ENCODE data around the gene TESK1.

The TESK1 gene

GRCh38 chr9:35649431-35650340 is 44.6 kb downstream of the TESK1 start:
- DNase-seq: no peak

DNA sequence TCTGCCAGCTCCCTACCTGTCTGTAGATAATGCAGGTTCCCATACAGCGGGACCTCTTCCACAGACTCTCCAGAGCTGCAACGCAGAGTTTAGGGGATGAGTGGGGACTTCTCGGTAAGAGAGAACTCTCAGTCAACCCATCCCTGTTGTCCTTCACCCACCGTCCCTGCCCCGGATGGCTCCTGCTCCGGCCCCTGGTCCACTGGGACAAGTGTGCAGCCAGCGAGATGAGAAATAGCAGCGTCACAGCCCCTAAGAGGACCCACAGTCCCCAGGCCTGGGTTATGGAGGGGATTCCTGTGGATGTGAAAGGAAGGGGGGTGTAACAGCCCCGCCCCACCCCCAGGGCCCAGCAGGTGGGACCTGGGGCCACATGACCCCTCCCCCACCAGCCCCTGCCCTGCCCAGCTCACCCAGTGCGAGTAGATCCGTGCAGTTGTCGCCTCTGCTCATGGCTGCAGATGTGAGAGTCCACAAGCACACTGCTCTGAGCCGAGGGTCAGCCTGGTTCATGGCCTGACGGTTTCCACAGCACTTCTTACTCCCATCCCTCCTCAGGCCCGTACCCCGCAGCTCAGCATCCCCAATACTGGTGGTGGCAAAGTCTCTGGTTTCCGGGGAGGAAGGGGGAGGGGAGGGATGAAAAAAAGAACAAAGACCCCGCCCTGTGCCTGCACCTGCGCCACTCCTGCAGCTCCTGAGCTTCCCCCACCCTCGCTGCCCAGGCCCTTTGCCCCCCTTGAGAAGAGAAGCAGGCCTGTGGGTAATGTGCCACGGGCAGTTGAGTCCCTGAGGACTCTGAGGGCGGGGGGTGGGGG is 45.5 kb downstream of the TESK1 start, which contains the start of gene SIT1:
Gene SIT1, minus strand, starts transcription at position 591 of the 818 bp plus-strand sequence. Its CDS starts 78 bp downstream, at position 513.
- DNase-seq: no peak

DNA sequence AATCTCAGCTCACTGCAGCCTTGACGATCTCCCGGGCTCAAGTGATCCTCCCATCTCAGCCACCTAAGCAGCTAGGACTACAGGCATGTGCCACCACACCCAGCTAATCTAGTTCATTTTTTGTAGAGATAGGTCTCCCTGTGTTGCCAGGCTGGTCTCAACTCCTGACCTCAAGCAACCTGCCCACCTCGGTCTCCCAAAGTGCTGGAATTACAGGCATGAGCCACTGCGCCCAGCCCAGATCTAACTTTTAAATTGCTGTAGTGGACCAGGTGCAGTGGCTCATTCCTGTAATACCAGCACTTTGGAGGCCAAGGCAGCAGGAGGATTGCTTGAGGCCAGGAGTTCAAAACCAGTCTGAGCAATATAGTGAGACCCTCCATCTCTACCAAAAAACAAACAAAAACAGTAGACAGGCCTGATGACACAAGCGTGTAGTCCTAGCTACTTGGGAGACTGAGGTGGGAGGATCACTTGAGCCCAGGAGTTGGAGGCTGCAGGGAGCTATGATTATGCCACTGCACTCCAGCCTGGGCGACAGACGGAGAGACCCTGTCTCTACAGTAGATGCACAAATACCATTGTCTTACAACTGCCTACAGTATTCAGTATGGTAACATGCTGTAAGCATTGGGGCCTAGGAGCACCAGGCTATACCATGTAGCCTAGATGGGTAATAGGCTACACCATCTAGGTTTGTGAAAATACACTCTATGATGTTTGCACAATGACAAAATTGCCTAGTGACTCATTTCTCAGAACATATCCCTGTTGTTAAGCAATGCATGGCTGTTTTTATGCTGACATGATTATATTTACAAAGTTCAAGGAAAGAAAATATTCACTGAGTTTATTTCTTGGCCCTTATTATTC is 47.1 kb downstream of the TESK1 start:
- DNase-seq: no peak

DNA sequence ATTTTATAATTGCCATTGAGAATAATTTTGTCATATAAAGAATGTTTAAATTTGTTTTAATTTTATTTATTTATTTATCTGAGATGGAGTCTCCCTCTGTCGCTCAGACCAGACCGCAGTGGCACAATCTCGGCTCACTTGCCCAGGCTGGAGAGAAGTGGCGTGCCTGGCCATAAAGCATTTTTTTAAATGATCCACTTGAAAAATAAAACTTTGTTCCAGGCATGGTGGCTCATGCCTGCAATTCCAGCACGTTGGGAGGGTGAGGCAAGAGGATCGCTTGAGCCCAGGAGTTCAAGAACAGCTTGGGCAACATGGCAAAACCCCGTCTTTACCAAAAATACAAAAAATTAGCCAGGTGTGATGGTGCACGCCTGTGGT is 47.8 kb downstream of the TESK1 start:
- DNase-seq: no peak

DNA sequence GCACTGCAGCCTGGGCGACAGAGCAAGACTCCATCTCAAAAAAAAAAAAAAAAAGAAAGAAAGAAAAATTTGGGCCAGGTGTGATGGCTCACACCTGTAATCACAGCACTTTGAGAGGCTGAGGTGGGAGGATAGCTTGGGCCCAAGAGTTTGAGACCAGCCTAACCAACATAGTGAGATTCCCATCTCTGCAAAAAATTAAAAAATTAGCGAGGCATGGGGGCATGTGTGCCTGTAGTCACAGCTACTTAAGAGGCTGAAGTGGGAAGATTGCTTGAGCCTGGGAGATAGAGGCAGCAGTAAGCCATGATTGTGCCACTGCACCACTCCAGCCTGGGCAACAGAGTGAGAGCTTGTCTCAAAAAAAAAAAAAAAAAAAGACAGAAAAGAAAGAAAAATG is 48.5 kb downstream of the TESK1 start:
- DNase-seq: no peak

DNA sequence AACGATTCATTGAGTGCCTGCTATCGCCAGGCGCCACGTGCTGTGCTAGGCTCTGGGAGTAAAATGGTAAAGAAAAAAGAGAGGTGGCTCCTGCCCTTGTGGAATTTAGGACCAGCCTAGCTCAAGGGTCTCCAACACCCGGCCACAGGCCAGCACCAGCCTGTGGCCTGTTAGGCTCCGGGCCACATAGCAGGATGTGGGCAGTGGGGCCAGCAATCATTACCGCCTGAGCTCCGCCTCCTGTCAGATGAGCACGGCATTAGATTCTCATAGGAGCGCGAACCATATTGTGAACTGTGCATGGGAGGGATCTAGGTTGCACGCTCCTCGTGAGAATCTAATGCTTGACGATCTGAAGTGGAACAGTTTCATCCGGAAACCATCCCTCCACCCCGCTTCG is 51.3 kb downstream of the TESK1 start:
- DNase-seq: no peak

DNA sequence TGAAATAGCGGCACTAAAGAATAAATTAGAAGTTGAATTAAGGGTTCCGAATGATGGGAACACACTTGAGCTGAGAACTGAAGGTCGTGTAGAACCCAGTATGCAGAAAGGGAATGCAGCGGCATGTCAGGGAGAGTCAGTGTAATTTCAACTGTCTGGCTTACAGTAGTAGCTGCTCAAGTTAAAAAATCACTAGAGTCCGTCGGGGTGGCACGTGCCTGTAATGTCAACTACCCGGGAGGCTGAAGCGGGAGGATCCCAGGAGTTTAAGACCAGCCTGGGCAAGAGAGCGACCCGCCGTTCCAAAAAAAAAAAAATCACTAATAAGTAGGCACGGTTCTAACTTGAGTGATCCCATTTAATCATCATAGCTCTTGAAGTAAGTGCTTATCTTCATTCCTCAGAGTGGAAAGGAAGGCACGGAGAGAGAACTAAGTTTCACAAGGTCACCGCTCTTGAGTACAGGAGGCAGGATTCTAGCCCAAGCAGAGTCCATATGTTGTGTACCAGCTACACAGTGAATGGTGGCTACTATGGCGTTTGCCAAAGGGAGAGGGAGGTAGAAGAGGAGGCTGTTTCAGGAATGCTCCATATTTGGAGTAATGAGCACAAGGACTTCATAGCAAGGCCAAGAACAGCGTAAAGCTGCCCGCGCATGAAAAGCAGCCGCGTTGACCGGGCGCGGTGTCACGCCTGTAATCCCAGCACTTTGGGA is 51.9 kb downstream of the TESK1 start:
- DNase-seq: no peak

- peak; percentile 92 for DNase-seq
Observed at GRCh38 chr9:35657546-35658136, 52.6 kb downstream of the TESK1 start, which contains the start of gene RMRP. TSS of gene RMRP (minus strand) at chr9:35658019.

GRCh38 chr9:35658137-35658967 is 53.3 kb downstream of the TESK1 start, which contains the start of gene CCDC107:
TSS of gene CCDC107 (plus strand) at chr9:35658292. CDS start at chr9:35658380, 88 bp downstream.
- DNase-seq: peak; percentile 92

DNA sequence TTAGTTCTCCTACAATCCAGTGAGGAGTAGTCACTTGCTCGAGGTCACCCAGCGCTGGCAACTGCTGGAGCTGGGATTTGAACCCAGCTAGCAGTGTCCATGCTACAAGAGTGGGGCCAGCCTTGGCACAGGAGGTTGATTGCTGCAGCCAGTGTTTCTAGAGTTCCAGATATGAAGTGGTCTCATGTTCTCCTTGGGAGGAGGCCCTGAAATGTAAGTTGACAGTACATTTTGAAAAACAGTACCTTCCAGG is 53.8 kb downstream of the TESK1 start:
- peak; percentile 28 for DNase-seq

DNA sequence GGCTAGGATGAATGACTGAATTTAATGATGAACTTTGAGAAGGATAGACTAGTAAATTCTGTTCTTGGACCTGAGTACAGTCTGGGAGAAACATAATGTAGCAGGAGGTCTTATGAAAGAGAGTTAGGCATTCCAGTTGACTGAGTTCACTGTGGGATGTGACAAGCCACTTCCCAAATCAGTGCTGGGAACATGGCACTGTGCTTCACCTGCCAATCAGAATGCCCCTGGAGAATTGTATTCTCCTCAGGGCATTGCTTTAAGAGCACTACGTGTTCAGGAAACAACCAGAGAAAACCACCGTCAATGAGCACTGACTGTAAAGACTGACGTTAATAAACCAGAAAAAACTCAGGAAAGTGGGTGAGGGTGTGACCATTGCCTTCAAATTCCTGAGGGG is 54.3 kb downstream of the TESK1 start:
- no peak for DNase-seq
